HG02884 (cell line): ENCODE results near the gene RNF121.

ENCODE experiments used
- ATAC-seq: cut with Tn5 transposase; IDR thresholded peaks from one replicate; pipeline ENCODE4 v1.9.1; 2021; ENCODE audit warnings: mild to moderate bottlenecking, moderate library complexity; ENCODE audit not compliant: unreplicated experiment

The RNF121 gene

DNA sequence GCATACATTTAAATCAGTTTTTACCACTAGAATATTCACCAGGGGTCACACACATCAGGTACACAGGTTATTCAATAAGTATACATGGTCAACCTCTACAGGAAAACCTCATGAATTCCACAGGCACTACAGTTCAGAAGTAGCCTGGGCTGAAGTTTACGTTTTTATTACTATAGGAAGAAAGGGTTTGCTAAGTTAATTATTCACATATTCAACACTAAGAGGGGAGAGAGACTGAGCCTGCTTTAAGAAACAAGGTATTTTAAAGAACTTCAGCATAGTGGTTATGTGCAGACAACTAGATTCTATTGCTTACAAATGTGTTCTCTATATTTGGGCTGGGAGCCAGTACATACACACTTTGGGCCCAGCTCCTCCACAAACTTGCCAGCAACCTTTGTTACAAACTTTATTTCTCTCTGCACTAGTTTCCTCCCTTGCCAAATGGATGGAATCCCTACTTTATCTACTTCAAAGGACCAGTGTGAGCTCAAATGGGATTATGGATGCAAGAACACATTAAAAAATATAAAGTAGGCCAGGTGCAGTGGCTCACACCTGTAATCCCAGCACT is 101.7 kb downstream of the RNF121 start:
- ATAC-seq: no peak

DNA sequence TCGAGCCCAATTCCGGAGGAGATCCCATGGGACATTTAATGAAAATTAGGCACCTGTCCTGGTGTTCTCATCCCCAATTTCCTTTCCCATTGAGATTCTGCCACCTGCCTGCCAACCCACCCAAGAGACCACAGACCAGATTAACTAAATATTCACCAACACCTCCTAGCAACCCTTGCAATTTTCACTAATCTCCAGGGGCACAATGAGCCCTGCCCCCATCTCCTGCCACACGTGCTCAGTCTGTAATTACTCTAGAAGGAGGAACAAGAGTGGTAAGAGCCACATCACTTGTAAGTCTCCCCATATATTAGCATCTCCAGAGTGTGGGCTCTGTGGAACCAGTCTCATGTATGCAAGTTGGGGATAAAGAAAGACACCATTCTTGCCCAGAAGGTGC is 107.8 kb downstream of the RNF121 start:
- ATAC-seq: no peak

DNA sequence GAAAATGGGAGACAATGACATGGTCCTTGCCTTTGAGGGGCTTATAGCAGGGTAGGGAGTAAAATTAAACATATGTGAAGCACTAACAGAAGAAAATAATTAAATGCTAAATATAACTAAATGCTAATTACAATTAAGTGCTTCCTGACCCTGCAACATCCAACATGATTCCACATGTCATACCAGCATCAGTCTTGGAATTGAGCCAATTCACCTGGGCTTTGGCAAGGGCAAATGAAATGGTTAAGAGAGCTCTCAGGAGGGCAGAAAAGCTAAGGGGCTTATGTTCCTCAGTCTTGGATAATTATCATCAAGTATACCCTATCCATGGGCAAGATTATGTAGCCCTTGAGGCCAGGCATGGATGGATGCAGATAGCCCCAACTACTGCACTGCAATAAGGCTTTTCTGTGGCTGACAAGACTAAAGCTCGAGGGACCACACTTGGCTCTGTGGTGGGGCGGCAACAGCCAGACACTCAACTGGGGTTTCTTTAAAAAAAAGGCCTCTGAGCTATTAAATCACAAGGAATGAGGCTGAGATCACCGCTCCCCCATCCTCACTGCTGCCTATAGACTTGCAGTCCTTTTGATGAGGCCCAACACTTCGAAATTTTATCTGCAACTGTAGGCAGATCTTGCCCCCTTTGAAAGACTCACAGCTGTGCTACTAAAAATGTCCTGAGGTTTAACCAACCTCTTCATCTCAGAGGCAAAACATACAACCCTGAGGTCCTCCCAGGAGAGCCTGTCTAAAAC is 108.9 kb downstream of the RNF121 start:
- no peak for ATAC-seq

DNA sequence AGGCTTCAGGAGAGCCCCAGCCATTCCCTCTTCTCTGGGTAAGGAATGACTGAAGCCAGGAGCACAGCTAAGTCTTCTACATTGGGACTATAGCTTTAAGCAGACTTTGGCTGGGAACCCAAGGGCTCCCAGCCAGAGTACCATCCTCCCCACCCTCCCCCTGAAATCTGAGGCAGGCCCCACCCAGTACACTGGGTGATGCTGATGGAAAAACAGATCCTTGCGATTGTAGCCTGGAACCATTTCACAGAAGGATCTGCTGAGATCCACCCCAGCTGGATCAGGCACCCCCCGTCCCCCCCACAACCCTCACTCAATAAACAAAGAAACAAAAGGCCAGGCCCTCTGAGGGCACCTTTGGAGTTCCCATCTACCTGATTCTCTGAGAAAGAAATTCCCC is 109.6 kb downstream of the RNF121 start:
- ATAC-seq: no peak

DNA sequence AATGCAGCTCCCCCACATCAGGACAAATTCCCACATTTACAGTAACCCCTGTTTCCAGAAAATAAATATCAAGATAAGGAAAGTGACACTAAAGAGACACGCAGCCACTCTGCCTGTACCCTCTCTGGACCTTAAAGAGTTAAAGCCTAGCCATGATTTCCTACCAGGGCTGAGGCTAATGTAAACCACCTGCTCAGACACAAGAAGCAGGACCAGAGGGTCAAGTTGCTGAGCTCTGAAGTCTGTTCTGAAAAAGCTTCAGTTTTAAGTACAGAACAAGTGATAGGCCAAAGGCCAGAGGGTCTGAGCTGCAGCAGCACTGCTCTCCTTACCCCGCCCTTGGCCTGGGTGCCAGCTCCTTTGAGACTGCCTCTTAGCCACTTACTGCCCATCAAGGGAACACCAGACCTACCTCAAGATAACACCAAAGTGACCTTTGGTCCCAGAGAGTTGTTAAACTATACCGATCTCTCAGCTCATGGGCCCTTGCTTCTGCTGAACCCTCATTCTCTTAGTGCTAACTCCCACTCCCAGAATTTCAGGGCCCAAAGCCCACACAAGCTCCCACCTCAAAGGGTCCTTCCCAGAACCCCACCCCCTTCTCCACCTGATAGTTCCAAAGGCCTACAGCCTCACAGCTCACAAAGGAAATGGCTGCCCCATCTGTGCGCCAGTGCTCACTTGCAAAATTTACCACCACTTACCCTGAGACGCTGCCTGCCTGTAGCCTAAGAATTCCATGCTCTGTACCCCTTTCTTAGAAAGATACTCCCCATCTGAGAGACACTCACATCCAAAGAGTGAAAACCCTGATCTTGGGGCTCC is 110.4 kb downstream of the RNF121 start:
- ATAC-seq: no peak

DNA sequence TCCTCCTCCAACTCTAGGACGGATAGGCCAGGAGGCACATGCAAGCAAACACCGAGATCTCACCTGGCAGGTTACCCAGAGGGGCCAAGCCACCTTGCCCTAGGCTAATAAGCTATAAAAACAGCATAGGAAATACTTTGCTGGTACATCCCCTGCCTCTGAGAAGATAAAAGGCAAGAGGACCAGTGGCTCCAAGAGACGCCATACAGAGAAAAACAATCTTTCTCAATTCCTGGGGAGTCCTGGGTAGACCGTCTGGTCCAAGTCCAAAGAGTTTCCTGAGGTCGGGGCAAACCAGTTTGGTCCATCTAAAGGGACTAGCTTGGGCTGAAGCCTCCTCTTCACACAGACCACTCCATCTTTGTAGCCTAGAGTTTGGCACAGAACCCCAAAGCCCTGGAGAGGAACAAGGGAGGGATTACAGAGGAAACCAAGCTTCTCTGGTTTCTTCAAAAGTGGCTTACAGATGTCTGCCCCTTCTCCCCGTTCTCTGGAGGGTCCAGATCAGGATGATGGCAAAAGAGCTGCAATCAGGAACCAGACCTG is 111.1 kb downstream of the RNF121 start:
- ATAC-seq: no peak

DNA sequence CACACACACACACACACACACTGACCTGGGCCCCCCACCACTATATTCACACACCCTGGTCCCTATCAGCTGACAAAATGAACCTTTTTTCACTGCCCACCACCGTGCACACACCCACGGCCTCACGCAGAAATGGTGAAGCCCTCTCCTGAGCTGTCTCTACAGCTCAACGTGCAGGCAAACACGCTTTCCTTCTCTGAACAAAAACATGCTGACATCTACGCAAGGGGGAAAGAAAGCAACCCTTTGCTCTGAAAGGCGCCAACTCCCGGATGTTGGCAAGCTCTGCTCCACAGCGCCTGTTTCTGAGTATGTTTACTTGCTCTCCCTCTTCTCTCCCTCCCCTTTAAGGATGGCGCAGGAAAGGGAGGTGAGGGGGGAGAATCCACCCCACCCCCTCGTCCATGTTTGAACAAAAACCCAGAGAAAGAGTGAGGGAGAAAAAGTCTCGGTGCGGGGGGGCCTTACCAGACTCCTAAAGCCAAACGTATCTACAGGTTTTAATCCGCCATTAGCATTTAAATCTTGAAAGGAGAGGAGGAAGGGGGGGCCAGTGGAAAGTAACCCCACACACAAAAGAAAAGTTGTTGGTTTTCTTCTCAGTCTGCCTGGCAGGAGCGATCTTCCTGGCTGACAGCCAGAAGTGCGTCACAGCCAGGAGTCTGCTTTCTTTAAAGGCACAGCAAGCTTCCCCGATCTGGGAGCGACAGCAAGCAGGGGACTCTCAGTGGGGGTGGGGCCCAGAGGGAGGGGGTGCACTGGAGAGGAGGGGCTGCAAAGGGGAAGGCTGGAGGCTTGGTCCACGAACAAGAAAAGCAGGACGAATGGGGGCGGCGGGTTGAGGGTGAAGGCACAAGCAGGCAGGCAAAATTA is 111.9 kb downstream of the RNF121 start:
- ATAC-seq: no peak

DNA sequence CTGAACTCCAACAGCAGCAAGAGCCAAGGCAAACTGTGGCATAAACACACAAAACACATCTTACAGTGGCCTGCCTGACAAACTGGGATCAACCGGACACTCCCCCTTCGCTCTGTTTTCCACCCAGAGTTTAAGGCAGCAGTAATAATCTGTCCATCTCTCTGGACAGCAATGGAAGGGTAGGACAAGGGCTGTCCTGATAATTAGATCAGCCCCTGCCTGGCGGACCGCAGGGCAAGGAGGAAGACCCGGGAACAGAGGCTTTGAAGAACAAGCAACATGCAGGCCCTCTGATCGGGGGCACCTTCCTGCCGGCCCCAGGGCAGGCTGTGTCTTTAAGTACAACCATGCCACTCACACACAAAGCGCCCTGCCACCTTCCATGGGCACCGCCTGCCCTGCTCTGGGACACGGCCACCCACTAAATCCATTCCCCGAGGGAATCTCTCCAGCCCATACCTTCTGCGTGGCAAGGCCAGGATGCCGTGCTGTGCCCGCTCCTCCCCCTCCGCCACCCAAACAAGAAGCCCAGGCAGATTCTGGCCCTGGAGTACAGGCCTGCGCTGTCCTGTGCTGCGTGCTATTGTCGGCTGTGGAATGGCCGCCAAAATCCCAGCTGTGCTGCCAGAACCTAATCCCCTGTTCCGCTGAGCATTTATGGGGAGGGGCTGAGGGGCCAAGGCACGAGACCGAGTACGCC is 112.7 kb downstream of the RNF121 start:
- ATAC-seq: no peak

DNA sequence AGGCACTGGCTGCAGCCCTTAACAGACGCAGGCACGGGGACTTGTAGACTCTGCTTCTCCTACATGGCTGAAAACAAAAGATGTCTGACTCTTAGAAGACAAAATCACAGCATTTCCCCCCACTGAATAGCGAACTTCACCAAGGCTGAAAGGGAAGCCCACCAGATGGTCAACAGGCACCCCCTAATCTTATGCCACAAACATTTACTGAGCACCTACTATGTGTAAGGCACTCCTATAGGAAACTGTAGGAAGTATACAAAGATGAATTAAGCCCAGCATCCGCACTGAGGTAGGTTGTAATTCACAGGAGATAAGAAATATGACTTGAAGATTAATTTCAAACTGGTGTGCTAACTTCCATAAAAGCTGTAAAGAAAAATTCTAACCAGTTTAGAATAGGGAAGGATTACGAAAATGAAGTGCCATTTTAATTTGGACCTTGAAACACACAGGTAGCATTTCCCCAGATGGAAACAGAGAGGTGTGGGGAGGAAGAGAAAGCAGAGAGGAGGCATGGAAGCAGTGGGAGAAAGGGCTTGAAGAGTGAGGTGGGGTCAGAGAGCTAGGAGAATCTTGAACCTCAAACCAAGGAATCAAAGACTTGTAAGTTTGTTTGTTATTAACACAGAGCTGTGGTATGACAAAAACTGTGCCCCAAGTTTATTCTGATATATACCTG is 113.4 kb downstream of the RNF121 start:
- ATAC-seq: no peak

DNA sequence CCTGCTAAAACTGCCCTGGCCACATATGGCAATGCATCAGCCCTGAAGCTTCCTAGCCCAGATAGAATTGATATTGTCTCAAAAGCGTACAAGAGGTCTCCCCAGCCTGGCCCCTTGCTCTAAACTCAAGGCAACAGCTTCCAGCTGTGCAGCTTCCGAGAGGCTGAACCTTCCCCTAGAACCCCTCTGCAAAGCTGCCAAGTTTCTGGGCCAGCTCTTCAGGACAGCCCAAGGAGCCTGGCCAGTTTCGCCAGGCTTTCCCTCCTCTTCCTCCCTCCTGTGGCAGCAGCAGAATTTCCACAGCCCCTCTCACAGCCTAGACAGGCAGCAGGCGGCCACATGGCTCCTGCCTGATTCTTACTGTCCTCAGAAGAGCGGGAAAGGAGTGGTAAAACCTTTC is 117.0 kb downstream of the RNF121 start:
- no peak for ATAC-seq
